ENCODE data around the gene PELI1.
"Not testable (repeated sequence)": the region's sequence is repeated elsewhere in the genome, so short reads cannot be mapped to it uniquely, and the experiment has no call there.

The PELI1 gene

DNA sequence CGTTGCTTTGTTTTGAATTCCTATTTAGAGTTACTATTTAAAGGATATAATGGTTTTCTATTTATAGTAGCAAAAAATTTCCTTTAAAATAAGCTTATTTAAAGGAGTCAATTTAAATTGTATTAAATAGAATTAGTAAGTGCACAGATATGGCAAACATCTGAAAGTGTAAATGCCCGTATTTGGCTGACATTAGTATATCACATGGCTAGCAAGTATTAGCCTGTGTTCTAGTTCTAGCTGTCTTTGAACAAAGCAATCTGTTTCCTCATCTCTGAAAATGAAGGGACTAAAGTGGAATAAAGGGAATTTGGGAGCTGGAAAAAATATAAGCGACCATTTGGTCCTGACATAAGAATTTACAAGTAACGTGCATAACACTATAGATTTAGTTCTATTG is 32.2 kb downstream of the PELI1 start:
- DNase-seq (ENCODE audit: low spot score): no peak
- in situ Hi-C loops (cut with MboI; ENCODE audit: low sequenced_read_pairs, unreplicated experiment): no loop called here
- TF ChIP-seq, protein P1, sequence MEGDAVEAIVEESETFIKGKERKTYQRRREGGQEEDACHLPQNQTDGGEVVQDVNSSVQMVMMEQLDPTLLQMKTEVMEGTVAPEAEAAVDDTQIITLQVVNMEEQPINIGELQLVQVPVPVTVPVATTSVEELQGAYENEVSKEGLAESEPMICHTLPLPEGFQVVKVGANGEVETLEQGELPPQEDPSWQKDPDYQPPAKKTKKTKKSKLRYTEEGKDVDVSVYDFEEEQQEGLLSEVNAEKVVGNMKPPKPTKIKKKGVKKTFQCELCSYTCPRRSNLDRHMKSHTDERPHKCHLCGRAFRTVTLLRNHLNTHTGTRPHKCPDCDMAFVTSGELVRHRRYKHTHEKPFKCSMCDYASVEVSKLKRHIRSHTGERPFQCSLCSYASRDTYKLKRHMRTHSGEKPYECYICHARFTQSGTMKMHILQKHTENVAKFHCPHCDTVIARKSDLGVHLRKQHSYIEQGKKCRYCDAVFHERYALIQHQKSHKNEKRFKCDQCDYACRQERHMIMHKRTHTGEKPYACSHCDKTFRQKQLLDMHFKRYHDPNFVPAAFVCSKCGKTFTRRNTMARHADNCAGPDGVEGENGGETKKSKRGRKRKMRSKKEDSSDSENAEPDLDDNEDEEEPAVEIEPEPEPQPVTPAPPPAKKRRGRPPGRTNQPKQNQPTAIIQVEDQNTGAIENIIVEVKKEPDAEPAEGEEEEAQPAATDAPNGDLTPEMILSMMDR (IDR thresholded peaks at IDR 0.05; ENCODE audit: borderline replicate concordance, control extremely low read depth, extremely low read depth, insufficient read depth, missing control alignments): no peak

DNA sequence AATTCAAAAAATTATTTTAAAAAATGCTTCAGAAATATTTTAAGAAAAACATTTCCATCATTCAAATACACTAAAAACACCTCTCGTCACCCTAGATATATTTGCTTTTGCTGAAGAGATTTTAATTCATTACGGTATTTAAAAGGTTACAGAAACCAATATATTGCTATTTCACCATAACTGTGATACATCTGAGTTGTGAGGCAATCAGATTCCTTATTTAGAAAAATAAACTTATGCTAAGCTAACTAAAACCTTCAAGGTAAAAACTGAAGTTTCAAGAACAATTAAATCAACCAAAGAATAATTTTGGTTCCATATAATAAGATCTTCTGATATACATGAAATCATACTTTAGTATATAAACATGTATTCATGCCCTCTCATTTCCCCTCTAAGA is 32.8 kb downstream of the PELI1 start:
- DNase-seq (ENCODE audit: low spot score): no peak
- in situ Hi-C loops (cut with MboI; ENCODE audit: low sequenced_read_pairs, unreplicated experiment): no loop called here
- TF ChIP-seq, protein P1 (IDR thresholded peaks at IDR 0.05; ENCODE audit: borderline replicate concordance, control extremely low read depth, extremely low read depth, insufficient read depth, missing control alignments): no peak

DNA sequence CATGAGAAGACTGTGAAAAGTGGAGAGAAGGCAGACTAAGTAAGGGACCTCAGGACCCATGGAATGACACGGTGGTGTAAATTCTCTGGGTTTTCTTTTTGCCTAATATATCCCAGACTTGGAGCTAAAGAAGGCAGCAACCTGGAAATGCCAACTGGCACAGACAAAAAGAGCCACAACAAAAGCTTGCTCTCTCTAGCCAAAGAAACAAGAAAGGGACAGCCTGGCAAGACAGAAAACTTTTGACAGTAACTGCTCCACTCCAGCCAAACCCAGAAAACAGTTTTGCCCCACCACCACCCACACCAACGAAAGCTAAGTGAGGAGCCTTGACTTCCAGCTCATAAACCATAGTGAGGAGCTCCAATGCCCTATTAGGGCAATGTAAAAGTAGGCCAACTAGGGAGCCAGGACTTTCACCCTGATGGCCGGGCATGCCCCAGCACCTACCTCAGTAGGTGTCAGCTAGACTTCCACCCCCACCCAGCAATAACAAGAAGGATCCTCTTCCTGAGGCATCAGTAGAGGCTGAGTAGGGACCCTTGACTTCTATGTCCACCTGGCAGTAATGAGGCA is 35.5 kb downstream of the PELI1 start:
- no peak for DNase-seq (ENCODE audit: low spot score)
- in situ Hi-C loops (cut with MboI; ENCODE audit: low sequenced_read_pairs, unreplicated experiment): no loop called here
- TF ChIP-seq, protein P1 (IDR thresholded peaks at IDR 0.05; ENCODE audit: borderline replicate concordance, control extremely low read depth, extremely low read depth, insufficient read depth, missing control alignments): no peak

DNA sequence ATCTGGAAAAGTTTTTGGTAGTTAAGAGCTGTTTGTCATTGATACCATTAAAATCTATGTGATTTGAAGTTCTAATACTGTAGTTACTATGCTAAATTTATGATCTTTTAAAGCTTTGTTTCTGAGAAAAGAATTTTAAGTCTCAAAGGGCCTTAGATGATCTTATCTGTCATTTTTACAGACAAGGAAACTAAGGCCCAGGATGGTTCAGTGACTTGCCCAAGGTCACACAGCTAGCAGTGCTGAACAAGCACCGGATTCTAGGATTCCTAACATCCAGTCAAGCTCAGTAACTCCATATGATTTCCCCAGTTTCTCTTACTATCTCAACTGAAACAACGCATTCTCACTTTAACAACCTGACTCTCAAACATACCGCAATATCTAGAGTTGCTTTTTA is 37.7 kb downstream of the PELI1 start:
- DNase-seq (ENCODE audit: low spot score): no peak
- TF ChIP-seq, protein P1 (IDR thresholded peaks at IDR 0.05; ENCODE audit: borderline replicate concordance, control extremely low read depth, extremely low read depth, insufficient read depth, missing control alignments): no peak
- in situ Hi-C loops (cut with MboI; ENCODE audit: low sequenced_read_pairs, unreplicated experiment): no loop called here

DNA sequence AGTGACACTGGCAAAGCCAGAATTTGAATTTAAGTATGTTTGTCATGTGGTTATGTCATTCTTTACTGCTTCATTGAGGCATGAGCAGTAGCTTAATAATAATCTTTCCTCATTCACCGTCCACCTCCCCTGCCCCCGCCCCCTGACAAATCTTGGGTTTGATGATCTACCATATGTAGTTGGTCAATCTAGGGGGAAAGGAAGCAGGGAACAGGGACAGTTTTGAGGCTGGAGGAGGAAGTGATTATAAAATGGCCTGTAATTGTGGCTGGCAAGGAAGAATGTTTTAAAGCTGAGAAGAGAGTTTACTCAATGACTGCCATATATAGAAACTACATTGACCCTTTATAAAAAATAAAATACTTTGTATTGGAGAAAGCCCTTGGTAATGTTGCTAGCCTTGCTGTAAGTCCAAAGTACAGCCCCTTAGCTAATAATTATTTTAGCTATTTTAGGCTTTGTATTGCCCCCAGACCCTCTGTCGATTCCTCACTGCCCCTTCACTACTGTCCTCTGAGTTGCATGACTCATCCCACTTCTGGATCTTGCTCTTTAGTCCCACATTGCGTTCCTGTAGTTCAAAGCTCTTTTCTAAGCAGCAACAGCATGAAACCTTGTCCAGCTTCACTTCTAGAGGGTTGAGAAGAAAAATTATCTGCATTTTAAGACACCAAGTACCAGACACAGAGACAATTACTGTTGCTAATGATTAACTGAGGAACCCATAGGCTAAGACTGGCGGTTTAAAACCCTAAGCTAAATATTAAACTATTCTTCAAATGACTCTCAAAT is 38.4 kb downstream of the PELI1 start:
- TF ChIP-seq, protein P1 (IDR thresholded peaks at IDR 0.05; ENCODE audit: borderline replicate concordance, control extremely low read depth, extremely low read depth, insufficient read depth, missing control alignments): no peak
- in situ Hi-C loops (cut with MboI; ENCODE audit: low sequenced_read_pairs, unreplicated experiment): no loop called here
- DNase-seq (ENCODE audit: low spot score): no peak

DNA sequence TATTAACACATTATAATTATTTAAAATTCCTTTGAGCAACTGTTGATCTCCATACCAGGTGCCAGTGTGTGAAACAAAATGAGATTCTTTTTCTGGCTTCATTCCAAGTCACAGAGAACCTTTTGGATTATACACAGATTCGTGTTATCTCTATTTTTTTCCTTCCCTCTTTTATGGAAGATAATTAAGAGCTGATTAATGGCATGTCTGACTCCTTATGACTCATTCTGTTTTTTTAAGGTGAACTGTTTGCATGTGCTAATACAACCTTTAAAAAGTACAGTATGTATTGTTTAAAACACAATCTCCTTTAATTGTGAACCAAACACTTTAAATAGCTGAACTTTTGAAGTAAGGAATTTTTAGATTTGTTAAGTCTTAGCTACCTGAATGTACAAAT is 39.3 kb downstream of the PELI1 start:
- TF ChIP-seq, protein P1 (IDR thresholded peaks at IDR 0.05; ENCODE audit: borderline replicate concordance, control extremely low read depth, extremely low read depth, insufficient read depth, missing control alignments): no peak
- no peak for DNase-seq (ENCODE audit: low spot score)
- in situ Hi-C loops (cut with MboI; ENCODE audit: low sequenced_read_pairs, unreplicated experiment): no loop called here

DNA sequence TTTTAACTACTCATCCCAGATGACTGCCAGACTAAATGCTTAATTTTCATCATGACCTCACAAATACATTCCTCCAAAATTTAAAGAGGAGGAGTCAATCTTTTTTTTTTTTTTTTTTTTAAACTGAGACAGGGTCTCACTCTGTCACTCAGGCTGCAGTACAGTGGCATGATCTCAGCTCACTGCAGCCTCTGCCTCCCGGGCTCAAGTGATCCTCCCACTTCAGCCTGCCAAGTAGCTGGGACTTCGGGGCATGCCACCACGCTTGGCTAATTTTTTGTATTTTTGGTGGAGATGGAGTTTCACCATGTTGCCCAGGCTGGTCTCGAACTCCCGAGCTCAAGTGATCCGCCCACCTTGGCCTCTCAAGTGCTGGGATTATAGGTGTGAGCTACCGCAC is 41.5 kb downstream of the PELI1 start:
- DNase-seq (ENCODE audit: low spot score); in situ Hi-C loops (cut with MboI; ENCODE audit: low sequenced_read_pairs, unreplicated experiment): not testable (repeated sequence)
